Measurements from ENCODE around the gene CCDC12. TPM values are rescaled to one million over a fixed set of nuclear protein-coding genes. Genes with fewer than 3 reads are reported as not detected.

The CCDC12 gene
- total RNA-seq, 4 donors from 2014 or later, result 14.3 to 52.2 (median 42.0) TPM

- Histone ChIP-seq H3K4me1 (peaks cover 0 to 8% (median 0%) of the 10 kb centered on the region in 3 donors), H3K4me3 (no peak overlapping the region), H3K36me3 (peaks cover 0 to 82% of the 10 kb centered on the region in 2 donors), H3K27ac (no peak overlapping the region), H3K9me3 (no peaks in the 10 kb centered on the region), H3K27me3 (no peaks in the 10 kb centered on the region)
- no peak for ATAC-seq
- no peak for TF ChIP-seq POLR2A (IDR thresholded peaks at IDR 0.05)
- TF ChIP-seq EP300 (IDR thresholded peaks at IDR 0.05), result no peak
- TF ChIP-seq CTCF (IDR thresholded peaks at IDR 0.05), result no peak
- no peak for TF ChIP-seq POLR2AphosphoS5 (IDR thresholded peaks at IDR 0.05)
- 90% methylated on average over 2 of the region's 12 CpGs; no CpG with 5 or more reads in 1 of the 2 donors for WGBS, 2 donors (ENCODE audit: low coverage in 1 of 2)
These were observed 20.3 kb upstream of the CCDC12 start for GRCh38 chr3:46996689-46997452.

GRCh38 chr3:46995901-46996562 lies 19.5 kb upstream of the CCDC12 start:
- TF ChIP-seq POLR2AphosphoS5 (IDR thresholded peaks at IDR 0.05), result no peak
- TF ChIP-seq POLR2A (IDR thresholded peaks at IDR 0.05), result no peak
- TF ChIP-seq CTCF (IDR thresholded peaks at IDR 0.05), result no peak
- TF ChIP-seq EP300 (IDR thresholded peaks at IDR 0.05), result no peak
- 100% methylated on average over 1 of the region's 22 CpGs; no CpG with 5 or more reads in 1 of the 2 donors for WGBS, 2 donors (ENCODE audit: low coverage in 1 of 2)
- H3K4me3 ChIP-seq, result no peak overlapping the region

GRCh38 chr3:46994801-46995731 lies 18.5 kb upstream of the CCDC12 start:
- peaks cover 0 to 79% of the 10 kb centered on the region in 2 donors for H3K36me3 ChIP-seq
- H3K4me3 ChIP-seq, result no peak overlapping the region
- H3K9me3 ChIP-seq, result no peaks in the 10 kb centered on the region
- TF ChIP-seq POLR2AphosphoS5 (IDR thresholded peaks at IDR 0.05) (no peak), EP300 (IDR thresholded peaks at IDR 0.05) (no peak), CTCF (IDR thresholded peaks at IDR 0.05) (no peak), POLR2A (IDR thresholded peaks at IDR 0.05) (no peak)
- no peak overlapping the region for H3K27ac ChIP-seq
- H3K4me1 ChIP-seq, result peaks cover 0 to 8% (median 0%) of the 10 kb centered on the region in 3 donors
- no peaks in the 10 kb centered on the region for H3K27me3 ChIP-seq
- ATAC-seq, result no peak
- WGBS, 2 donors (ENCODE audit: low coverage in 1 of 2), result 92 to 100% methylated on average over 1 to 2 of the region's 29 CpGs

More at GRCh38 chr3:46995901-46996562, 19.5 kb upstream of the CCDC12 start:
- peaks cover 0 to 8% (median 0%) of the 10 kb centered on the region in 3 donors for H3K4me1 ChIP-seq
- peaks cover 0 to 82% of the 10 kb centered on the region in 2 donors for H3K36me3 ChIP-seq
- ATAC-seq, result no peak
- H3K9me3 ChIP-seq, result no peaks in the 10 kb centered on the region
- H3K27me3 ChIP-seq, result no peaks in the 10 kb centered on the region
- no peak overlapping the region for H3K27ac ChIP-seq

- Histone ChIP-seq H3K27me3 (no peaks in the 10 kb centered on the region), H3K36me3 (peaks cover 0 to 79% of the 10 kb centered on the region in 2 donors), H3K27ac (no peak overlapping the region), H3K4me1 (peaks cover 0 to 14% (median 0%) of the 10 kb centered on the region in 3 donors), H3K9me3 (no peaks in the 10 kb centered on the region), H3K4me3 (no peak overlapping the region)
- no peak for TF ChIP-seq CTCF (IDR thresholded peaks at IDR 0.05)
- TF ChIP-seq POLR2AphosphoS5 (IDR thresholded peaks at IDR 0.05), result no peak
- no peak for TF ChIP-seq EP300 (IDR thresholded peaks at IDR 0.05)
- 50% methylated on average over 1 of the region's 7 CpGs; no CpG with 5 or more reads in 1 of the 2 donors for WGBS, 2 donors (ENCODE audit: low coverage in 1 of 2)
- ATAC-seq, result no peak
These were observed 17.4 kb upstream of the CCDC12 start for GRCh38 chr3:46993986-46994385.

Measured in gastroesophageal sphincter (tissue), 4 donors.